CD4-positive, CD25-positive, alpha-beta regulatory T cell (primary cell): ENCODE measurements around the gene GP1BA. TPM values are rescaled to one million over a fixed set of nuclear protein-coding genes. Genes with fewer than 3 reads are reported as not detected.
"Not testable (repeated sequence)": the region's sequence is repeated elsewhere in the genome, so short reads cannot be mapped to it uniquely, and the experiment has no call there.

Source experiments
- ATAC-seq, 2 donors: fragments of 150-1000 bp; cut with Tn5 transposase; one replicate each; pipeline ENCODE4 v1.10.0; 2021; ENCODE audit warnings: low read depth in 2 of 2, moderate number of reproducible peaks in 2 of 2, moderate library complexity in 1 of 2
- DNase-seq, 3 donors: peaks; one replicate each; pipeline versions ENCODE4 v3.0.0 to v3.0.0-alpha.2; 2012 to 2022; ENCODE audit warnings: mixed read lengths in 1 of 3
- H3K27ac ChIP-seq: one replicate; pipeline ENCODE4 v1.7.0; 2013; ENCODE audit warnings: mild to moderate bottlenecking, low read length; ENCODE audit not compliant: insufficient read depth, poor library complexity, severe bottlenecking
- H3K27me3 ChIP-seq: one replicate; pipeline ENCODE4 v1.7.0; 2013; ENCODE audit warnings: low read length; ENCODE audit not compliant: control insufficient read depth, insufficient read depth
- H3K36me3 ChIP-seq: one replicate; pipeline ENCODE4 v1.7.0; 2013; ENCODE audit warnings: mild to moderate bottlenecking, low read length, moderate library complexity; ENCODE audit not compliant: control insufficient read depth, insufficient read depth
- H3K4me1 ChIP-seq: 2 replicates; pipeline ENCODE4 v1.7.0; 2013; ENCODE audit warnings: mild to moderate bottlenecking, low read length; ENCODE audit not compliant: insufficient read depth, control insufficient read depth, poor library complexity, severe bottlenecking
- H3K4me3 ChIP-seq: one replicate; pipeline ENCODE4 v1.7.0; 2013; ENCODE audit warnings: low read depth, mild to moderate bottlenecking, low read length, moderate library complexity
- H3K9me3 ChIP-seq, 2 experiments: 1 replicate in 1 of 2; 2 replicates in 1 of 2; pipeline ENCODE4 v1.7.0; 2013; ENCODE audit warnings: low read length in 2 of 2, mild to moderate bottlenecking in 1 of 2, moderate library complexity in 1 of 2; ENCODE audit not compliant: control insufficient read depth in 2 of 2
- H3K27ac Mint-ChIP-seq, 3 donors: one replicate each; pipeline ENCODE4 v1.8.0; 2020 to 2022; ENCODE audit warnings: mild to moderate bottlenecking in 3 of 3, mixed read lengths in 3 of 3, moderate library complexity in 2 of 3
- H3K27me3 Mint-ChIP-seq: one replicate; pipeline ENCODE4 v1.8.0; 2022; ENCODE audit warnings: mild to moderate bottlenecking, mixed read lengths
- H3K36me3 Mint-ChIP-seq: one replicate; pipeline ENCODE4 v1.8.0; 2020; ENCODE audit warnings: mixed read lengths
- H3K4me1 Mint-ChIP-seq, 4 donors: one replicate each; pipeline ENCODE4 v1.8.0; 2020 to 2022; ENCODE audit warnings: mixed read lengths in 4 of 4, mild to moderate bottlenecking in 1 of 4
- H3K4me3 Mint-ChIP-seq, 4 donors: one replicate each; pipeline ENCODE4 v1.8.0; 2020 to 2022; ENCODE audit warnings: mild to moderate bottlenecking in 4 of 4, mixed read lengths in 4 of 4, moderate library complexity in 3 of 4
- H3K9me3 Mint-ChIP-seq, 7 donors: one replicate each; pipeline ENCODE4 v1.8.0; 2020 to 2022; ENCODE audit warnings: mixed read lengths in 7 of 7, mild to moderate bottlenecking in 3 of 7, moderate library complexity in 2 of 7
- polyA plus RNA-seq, 4 donors: library from polyadenylated mRNA; unstranded; fragments of 300-500 nt; fragmentation: Illumina TruSeq; gene quantifications; one replicate each; pipeline ENCODE4 v1.2.3, GENCODE V29; 2021
- total RNA-seq: library from RNA; stranded (reverse); gene quantifications from one replicate; pipeline ENCODE4 v1.2.3, GENCODE V29; 2022

Gene GP1BA
- total and polyA plus RNA-seq, 5 donors from 2014 or later: 0.07 to 1.9 (median 0.22) TPM; not detected in 2

GRCh38 chr17:4903051-4903818 lies 28.8 kb upstream of the GP1BA start, which contains the start of gene CHRNE:
TSS of gene CHRNE (minus strand) at chr17:4903098. CDS start at chr17:4903063, 35 bp downstream.
- H3K27me3 Mint-ChIP-seq: peaks cover 27% of the 10 kb centered on the region
- no peaks in the 10 kb centered on the region for H3K36me3 Mint-ChIP-seq
- Histone ChIP-seq H3K4me3 (peak within 1 kb of the TSS; percentile 53), H3K27ac (no peak within 1 kb of the TSS), H3K9me3 (no peaks in the 10 kb centered on the region), H3K4me1 (peaks cover 44% of the 10 kb centered on the region), H3K27me3 (no peaks in the 10 kb centered on the region), H3K36me3 (no peaks in the 10 kb centered on the region)
- peak within 1 kb of the TSS; percentile 60 to 89 (median 70) for H3K4me3 Mint-ChIP-seq
- ATAC-seq (peak; percentile 34 to 40), DNase-seq (peak; percentile 71 to 88 (median 73))
- H3K27ac Mint-ChIP-seq: peak within 1 kb of the TSS; percentile 69 to 79 (median 72)
- peaks cover 0 to 43% (median 21%) of the 10 kb centered on the region in 4 donors for H3K4me1 Mint-ChIP-seq
- H3K9me3 Mint-ChIP-seq: peaks cover 0 to 4% (median 0%) of the 10 kb centered on the region in 7 donors

- not testable (repeated sequence) for ATAC-seq, H3K9me3 ChIP-seq, H3K4me3 Mint-ChIP-seq, H3K36me3 Mint-ChIP-seq, H3K4me3 ChIP-seq, H3K36me3 ChIP-seq, H3K9me3 Mint-ChIP-seq, H3K27ac ChIP-seq, H3K27me3 ChIP-seq, DNase-seq
- peaks cover 12% of the 10 kb centered on the region for H3K27me3 Mint-ChIP-seq
- peak overlapping the region in 1 of 3 donors; percentile 5 for H3K27ac Mint-ChIP-seq
- peaks cover 28% of the 10 kb centered on the region for H3K4me1 ChIP-seq
- H3K4me1 Mint-ChIP-seq: peaks cover 0 to 22% (median 15%) of the 10 kb centered on the region in 4 donors
Measured at GRCh38 chr17:4906642-4907041, 25.4 kb upstream of the GP1BA start.

GRCh38 chr17:4908301-4908700 lies 23.8 kb upstream of the GP1BA start:
- ATAC-seq (no peak), DNase-seq (peak in 1 of 3 donors; percentile 58)
- Histone ChIP-seq H3K27me3 (no peaks in the 10 kb centered on the region), H3K4me1 (peaks cover 17% of the 10 kb centered on the region), H3K27ac (no peak overlapping the region), H3K4me3 (no peak overlapping the region), H3K36me3 (no peaks in the 10 kb centered on the region), H3K9me3 (no peaks in the 10 kb centered on the region)
- Mint-ChIP-seq H3K27ac (no peak overlapping the region), H3K27me3 (peaks cover 11% of the 10 kb centered on the region), H3K4me1 (peaks cover 0 to 9% (median 5%) of the 10 kb centered on the region in 4 donors), H3K9me3 (no peaks in the 10 kb centered on the region), H3K36me3 (no peaks in the 10 kb centered on the region), H3K4me3 (no peak overlapping the region)

- H3K9me3 ChIP-seq: no peaks in the 10 kb centered on the region
- Mint-ChIP-seq H3K4me1 (peaks cover 0 to 4% (median 1%) of the 10 kb centered on the region in 4 donors), H3K9me3 (no peaks in the 10 kb centered on the region), H3K36me3 (no peaks in the 10 kb centered on the region), H3K27me3 (peaks cover 5% of the 10 kb centered on the region), H3K27ac (no peak overlapping the region), H3K4me3 (no peak overlapping the region)
- peak; percentile 55 to 94 (median 77) for DNase-seq
- H3K36me3 ChIP-seq: no peaks in the 10 kb centered on the region
- H3K4me3 ChIP-seq: no peak overlapping the region
- no peaks in the 10 kb centered on the region for H3K27me3 ChIP-seq
- peak; percentile 89 to 96 for ATAC-seq
- H3K4me1 ChIP-seq: peaks cover 13% of the 10 kb centered on the region
- H3K27ac ChIP-seq: no peak overlapping the region
Measured at GRCh38 chr17:4908711-4909496, 23.2 kb upstream of the GP1BA start.

GRCh38 chr17:4913994-4914393 lies 18.1 kb upstream of the GP1BA start:
- no peak for DNase-seq
- Histone ChIP-seq H3K27ac (no peak overlapping the region), H3K4me1 (peaks cover 4% of the 10 kb centered on the region), H3K4me3 (no peak overlapping the region), H3K9me3 (no peaks in the 10 kb centered on the region), H3K27me3 (no peaks in the 10 kb centered on the region), H3K36me3 (no peaks in the 10 kb centered on the region)
- H3K4me3 Mint-ChIP-seq: no peak overlapping the region
- H3K27me3 Mint-ChIP-seq: no peaks in the 10 kb centered on the region
- no peaks in the 10 kb centered on the region for H3K36me3 Mint-ChIP-seq
- no peak overlapping the region for H3K27ac Mint-ChIP-seq
- peaks cover 0 to 4% (median 0%) of the 10 kb centered on the region in 4 donors for H3K4me1 Mint-ChIP-seq
- ATAC-seq: no peak
- H3K9me3 Mint-ChIP-seq: no peaks in the 10 kb centered on the region

- H3K27me3 Mint-ChIP-seq, H3K36me3 ChIP-seq, DNase-seq, ATAC-seq, H3K4me3 Mint-ChIP-seq, H3K4me3 ChIP-seq, H3K9me3 ChIP-seq, H3K27me3 ChIP-seq, H3K4me1 Mint-ChIP-seq, H3K27ac ChIP-seq, H3K36me3 Mint-ChIP-seq, H3K4me1 ChIP-seq, H3K9me3 Mint-ChIP-seq, H3K27ac Mint-ChIP-seq: not testable (repeated sequence)
Measured at GRCh38 chr17:4914551-4914950, 17.5 kb upstream of the GP1BA start.

GRCh38 chr17:4919511-4920047 lies 12.5 kb upstream of the GP1BA start:
- no peak for ATAC-seq
- Mint-ChIP-seq H3K4me3 (no peak overlapping the region), H3K27ac (no peak overlapping the region), H3K27me3 (no peaks in the 10 kb centered on the region), H3K4me1 (no peaks in the 10 kb centered on the region), H3K36me3 (no peaks in the 10 kb centered on the region), H3K9me3 (no peaks in the 10 kb centered on the region)
- Histone ChIP-seq H3K4me1 (no peaks in the 10 kb centered on the region), H3K4me3 (no peak overlapping the region), H3K9me3 (no peaks in the 10 kb centered on the region), H3K27me3 (no peaks in the 10 kb centered on the region), H3K27ac (no peak overlapping the region), H3K36me3 (no peaks in the 10 kb centered on the region)
- no peak for DNase-seq
